Omental fat pad (tissue), 4 donors: ENCODE measurements around the gene NUP43. TPM values are rescaled to one million over a fixed set of nuclear protein-coding genes. Genes with fewer than 3 reads are reported as not detected.

Experiments
- ATAC-seq: fragments of 150-250 bp; one replicate; pipeline ENCODE4 v1.9.1; 2016; ENCODE audit warnings: mild to moderate bottlenecking, moderate library complexity; ENCODE audit not compliant: low FRiP score
- DNase-seq: peaks from one replicate; pipeline ENCODE4 v3.0.0-alpha.2; 2019; ENCODE audit warnings: low spot score
- CTCF ChIP-seq, 3 donors: fragments of 450-650 bp; IDR thresholded peaks; one replicate each; pipeline ENCODE4 v1.5.1; 2016 to 2017; ENCODE audit warnings: antibody characterized with exemption in 3 of 3, mild to moderate bottlenecking in 3 of 3, moderate library complexity in 2 of 3
- total RNA-seq, 4 donors: library from RNA; depleted of rRNA; stranded (reverse); fragments of >200 nt; gene quantifications; one replicate each; pipeline ENCODE4 v1.1.0, GENCODE V29; 2016

The NUP43 gene
- total RNA-seq, 4 donors from 2014 or later, result 10.5 to 22.7 (median 12.9) TPM

DNA sequence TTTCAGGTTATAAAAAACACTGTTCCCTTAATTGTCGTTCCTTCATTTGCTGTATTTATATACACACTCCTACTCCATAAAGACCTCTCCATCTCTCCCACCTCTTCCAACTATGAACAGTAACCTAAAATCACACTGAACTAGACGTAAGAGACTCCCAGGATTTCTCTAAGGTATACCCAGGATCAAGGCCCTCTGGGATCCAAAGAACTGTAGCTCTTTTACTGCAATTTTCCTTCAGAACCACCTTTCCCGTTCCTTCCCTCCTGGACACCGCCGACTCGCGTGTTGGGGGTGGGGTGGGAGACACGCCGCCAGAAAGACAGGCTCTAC lies 29.1 kb downstream of the NUP43 start:
- DNase-seq (no peak), ATAC-seq (peak; percentile 19)
- TF ChIP-seq CTCF (IDR thresholded peaks at IDR 0.05), result no peak

DNA sequence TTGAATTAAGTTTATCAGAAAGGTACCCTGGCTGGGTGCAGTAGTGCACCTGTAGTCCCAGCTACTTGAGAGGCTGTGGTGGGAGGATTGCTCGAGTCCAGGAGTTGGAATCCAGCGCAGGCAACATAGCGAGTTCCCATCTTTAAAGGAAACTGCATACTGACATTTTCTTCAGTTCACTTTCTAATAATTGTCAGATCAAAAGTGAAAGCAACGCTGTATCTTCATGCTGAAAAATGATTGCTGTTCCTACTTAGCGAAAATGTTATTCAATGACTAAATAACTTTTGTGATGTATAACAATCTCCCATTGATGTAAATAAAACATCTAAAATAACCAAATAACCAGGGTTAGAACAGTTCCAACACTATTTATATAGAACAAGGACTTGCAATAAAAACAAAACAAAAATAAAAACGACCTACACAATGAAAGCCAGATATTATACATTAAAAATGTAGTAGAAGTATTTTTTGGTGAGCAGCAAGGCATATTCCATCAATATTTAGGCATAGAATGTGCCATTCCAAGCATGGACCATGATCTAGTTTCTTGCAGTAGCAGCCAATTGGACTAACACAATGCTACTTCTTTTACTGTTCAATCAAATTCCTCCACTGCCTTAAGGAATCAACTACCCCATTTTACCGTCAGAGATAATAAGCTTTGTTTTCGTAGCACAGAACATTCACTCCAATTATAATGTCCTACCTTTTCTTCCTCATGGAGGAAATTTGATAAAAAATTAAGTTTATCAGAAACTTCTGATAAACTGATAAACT lies 30.0 kb downstream of the NUP43 start:
- ATAC-seq (no peak), DNase-seq (no peak)
- no peak for TF ChIP-seq CTCF (IDR thresholded peaks at IDR 0.05)

- ATAC-seq, result no peak
- no peak for DNase-seq
- no peak for TF ChIP-seq CTCF (IDR thresholded peaks at IDR 0.05)
Observed at GRCh38 chr6:149714442-149714841, 31.9 kb downstream of the NUP43 start.

- ATAC-seq, result no peak
- no peak for TF ChIP-seq CTCF (IDR thresholded peaks at IDR 0.05)
- DNase-seq, result no peak
Observed at GRCh38 chr6:149711711-149712110, 34.6 kb downstream of the NUP43 start.

DNA sequence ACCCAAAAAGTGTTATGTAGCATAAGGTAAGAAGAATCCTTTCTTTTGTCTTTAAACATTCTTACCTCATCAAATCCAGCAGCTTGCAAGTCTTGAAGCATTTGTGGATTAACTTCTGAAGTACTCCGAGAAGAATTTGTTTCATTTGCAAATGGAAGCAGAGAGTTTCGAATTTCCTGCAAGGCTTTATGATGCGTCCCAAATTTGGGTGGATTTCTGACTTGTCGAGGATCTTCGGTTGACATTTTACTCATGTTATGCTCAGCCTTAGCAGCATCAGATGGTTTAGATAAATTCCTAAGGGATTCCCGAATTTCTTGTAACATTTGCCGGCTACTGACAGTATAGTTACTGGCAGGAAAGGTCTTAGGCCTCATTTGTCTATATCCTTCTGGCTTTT lies 44.6 kb downstream of the NUP43 start:
- TF ChIP-seq CTCF (IDR thresholded peaks at IDR 0.05), result no peak
- no peak for DNase-seq
- no peak for ATAC-seq

GRCh38 chr6:149699150-149699549 lies 47.2 kb downstream of the NUP43 start:
- DNase-seq (no peak), ATAC-seq (no peak)
- no peak for TF ChIP-seq CTCF (IDR thresholded peaks at IDR 0.05)

- DNase-seq (no peak), ATAC-seq (no peak)
- TF ChIP-seq CTCF (IDR thresholded peaks at IDR 0.05), result no peak
Observed at GRCh38 chr6:149698175-149698574, 48.2 kb downstream of the NUP43 start.
